GM18858 (cell line): ENCODE results near the gene TVP23A.
"Not testable (repeated sequence)": the region's sequence is repeated elsewhere in the genome, so short reads cannot be mapped to it uniquely, and the experiment has no call there.

ENCODE experiments used
- ATAC-seq: cut with Tn5 transposase; IDR thresholded peaks from one replicate; pipeline ENCODE4 v1.9.1; 2021; ENCODE audit not compliant: unreplicated experiment

The TVP23A gene

DNA sequence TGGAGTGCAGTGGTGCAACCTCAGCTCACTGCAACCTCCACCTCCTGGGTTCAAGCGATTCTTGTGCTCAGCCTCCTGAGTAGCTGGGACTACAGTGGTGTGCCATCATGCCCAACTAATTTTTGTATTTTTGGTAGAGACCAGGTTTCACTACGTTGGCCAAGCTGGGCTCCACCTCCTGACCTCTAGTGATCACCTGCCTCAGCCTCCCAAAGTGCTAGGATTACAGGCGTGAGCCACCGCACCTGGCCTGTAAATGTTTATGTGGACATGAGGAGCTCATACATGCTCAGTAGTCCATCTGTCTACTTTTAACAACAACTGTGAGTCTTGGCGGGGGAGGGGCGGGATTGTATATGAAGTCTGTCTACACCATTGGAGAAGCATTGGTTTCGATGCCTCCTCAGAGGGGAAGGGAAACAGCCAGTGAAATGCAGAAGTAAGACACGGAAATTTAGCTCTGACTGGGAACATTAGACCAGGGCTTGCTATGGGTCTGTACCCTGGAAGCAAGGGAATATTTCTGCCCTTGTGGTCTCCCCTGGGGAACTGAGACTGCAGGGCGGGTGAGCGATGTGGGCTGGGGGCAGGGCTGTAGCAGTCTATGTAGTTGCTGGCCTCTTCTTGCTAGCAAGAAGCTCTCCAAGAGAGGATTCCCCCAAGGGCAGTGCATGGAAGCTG lies 65.6 kb downstream of the TVP23A start:
- no peak for ATAC-seq

DNA sequence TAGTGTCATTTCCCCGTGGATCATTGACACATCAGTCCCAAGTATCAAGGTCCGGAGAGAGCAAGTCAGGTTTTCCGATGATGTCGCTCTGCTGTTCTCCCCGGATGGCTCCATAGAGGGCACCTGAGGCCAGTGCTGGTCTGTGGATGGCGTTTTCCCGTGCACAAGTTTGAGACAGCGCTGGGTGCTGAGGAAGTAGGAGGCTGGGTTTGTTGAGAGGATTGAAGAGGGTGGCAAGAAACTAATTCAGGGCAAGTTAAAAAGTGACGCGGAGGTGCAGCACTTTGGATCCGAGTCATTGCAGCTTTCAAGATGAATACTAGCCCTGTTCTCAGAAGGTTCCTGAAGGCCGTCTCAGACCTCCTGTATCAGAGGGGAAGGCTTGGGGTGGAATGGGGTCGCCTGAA lies 67.3 kb downstream of the TVP23A start:
- ATAC-seq, result no peak

DNA sequence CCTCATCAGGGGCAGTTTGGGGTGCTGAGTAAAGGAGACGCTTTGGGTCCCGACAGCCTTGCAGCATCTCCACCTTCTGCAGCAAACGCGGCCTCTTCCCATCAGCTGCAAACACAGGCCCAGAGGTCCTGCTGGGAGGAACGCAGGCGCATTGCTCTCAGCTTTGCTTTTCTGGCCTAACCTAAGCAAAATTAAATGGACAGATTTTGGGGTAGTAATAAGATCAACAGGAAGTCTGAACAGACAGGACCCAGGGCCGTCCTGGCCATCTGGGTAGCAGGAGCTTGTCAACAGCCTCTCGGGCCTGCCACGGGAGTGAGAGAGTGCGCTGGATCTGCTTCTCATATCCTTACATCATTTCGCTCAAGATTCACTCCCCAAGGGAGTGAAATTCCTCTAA lies 67.8 kb downstream of the TVP23A start:
- no peak for ATAC-seq

DNA sequence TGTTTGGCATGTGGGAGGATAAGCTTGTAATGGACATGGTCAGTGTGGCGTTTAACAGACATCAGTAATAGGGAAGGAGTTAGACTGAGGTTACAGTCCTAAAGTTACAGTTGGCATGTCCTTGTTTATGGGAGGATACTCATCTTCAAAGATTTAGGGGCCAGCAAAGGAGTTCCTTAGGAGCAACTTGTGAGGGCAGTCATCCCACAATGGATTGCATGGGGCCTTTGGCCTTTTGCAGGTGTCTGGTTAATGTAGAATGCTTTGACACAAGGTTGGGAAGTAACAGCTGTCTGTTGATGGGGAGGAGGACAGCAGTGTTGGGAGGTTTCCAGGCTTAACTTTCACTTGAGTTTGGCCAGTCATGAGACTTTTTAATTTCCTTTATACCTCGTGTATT lies 72.8 kb downstream of the TVP23A start:
- no peak for ATAC-seq

DNA sequence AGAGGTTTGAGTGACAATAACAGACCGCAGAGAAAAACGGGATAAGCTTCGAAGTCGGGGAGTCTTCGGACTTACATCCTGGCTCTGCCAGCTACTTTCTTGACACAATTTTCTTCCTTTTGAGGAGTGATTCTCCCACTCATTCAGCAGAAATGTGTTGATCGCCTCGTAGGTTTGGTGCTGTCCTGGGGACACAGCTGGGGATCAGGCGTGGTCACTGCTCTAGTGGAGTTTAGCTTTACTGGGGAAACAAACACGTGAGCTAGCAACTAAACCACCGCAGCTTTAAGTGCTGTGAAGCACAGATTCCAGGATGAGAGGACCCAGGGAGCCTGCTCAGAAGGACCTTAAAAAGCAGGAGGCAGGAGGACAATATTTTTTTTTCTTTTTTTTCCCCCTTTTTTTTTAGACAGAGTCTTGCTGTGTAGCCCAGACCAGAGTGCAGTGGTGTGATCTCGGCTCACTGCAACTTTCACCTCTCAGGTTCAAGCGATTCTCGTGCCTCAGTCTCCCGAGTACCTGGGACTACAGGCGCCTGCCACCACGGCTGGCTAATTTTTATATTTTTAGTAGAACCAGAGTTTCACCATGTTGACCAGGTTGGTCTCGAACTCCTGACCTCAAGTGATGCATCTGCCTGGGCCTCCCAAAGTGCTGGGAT lies 74.1 kb downstream of the TVP23A start:
- ATAC-seq, result no peak

DNA sequence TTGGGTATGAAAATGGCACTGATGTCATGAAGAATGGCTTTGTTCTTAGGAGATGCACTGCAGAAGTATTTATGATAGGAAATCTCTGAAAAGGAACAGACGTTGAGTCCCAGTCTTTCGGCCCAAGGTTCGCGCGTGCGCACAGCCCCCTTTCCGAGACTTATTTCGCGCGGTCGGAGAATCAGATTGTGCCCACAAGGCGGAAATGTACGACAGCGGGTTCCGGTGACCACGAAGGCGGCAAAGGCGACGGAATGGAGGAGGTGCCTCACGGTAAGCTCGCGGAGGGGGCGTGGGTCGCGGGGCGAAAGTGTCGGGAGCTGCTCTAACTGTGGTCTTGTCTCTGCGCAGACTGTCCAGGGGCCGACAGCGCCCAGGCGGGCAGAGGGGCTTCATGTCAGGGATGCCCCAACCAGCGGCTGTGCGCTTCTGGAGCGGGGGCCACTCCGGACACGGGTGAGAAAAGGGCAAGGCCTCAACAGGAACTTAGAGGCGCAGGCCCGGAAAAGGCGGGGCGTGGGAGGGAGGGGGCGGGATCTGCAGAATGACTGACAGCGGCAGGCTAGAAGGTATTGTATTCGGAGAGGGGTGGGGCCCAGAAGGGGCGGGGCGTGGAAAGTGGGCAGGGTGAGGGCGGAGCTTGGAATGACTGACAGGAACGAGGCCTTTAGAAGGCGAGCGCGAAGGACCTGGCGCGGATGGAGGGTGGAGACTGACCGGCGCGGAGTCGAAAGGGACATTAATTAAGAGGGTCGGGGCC lies 74.8 kb downstream of the TVP23A start, which contains the start of gene NUBP1:
Gene NUBP1 (plus strand): TSS at position 233 of the 760 bp plus-strand sequence. CDS start 22 bp downstream, at position 255.
- peak; percentile 56 for ATAC-seq

DNA sequence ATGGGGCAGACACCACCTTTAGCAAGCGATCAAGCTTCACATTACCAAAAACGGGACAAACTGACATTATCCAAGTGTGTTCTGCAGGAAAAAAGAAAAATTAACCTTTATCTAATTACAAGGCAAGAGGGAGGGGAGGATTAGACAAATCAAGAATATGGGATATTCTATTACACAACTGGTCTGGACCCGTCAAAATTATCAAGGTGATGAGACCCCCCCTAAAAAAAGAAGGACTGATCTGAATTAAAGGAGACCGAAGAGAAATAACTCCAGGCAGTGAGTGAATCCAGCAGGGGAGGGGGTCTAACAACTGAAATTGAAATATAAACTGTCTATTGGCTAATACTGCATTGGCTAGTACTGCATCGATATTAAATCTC lies 75.4 kb downstream of the TVP23A start:
- no peak for ATAC-seq

DNA sequence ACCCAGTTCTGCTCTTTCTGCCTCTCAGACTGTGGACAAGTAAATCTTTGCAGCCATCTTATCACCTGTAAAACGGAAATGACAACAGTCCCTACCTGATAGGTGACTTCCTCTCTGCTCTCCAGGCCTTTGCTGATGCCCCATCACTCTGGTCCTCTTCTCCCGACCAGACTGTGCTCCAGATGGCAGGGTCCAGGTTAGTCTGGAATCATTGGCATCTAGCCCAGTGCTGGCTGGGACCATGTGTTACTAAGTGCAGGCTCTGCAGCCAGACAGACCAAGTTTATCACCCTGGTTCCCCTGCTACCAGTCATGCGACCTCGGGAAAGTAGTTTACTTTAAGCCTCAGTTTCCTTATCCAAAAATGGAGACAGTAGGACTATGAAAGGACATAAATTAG lies 76.8 kb downstream of the TVP23A start:
- no peak for ATAC-seq

DNA sequence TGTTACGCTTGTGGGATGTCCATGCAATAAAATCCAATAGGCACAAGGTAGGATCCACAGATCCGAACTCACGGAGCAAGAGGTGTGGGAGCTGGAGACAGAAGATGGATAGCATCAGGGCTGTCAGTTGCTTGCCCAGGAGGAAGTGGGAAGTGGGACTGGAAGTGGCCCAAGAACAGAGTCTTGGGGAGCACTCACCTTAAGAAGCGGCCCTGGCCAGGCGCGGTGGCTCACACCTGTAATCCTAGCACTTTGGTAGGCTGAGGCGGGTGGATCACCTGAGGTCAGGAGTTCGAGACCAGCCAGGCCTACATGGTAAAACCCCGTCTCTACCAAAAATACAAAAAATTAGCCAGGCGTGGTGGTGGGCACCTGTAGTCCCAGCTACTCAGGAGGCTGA lies 77.3 kb downstream of the TVP23A start:
- not testable (repeated sequence) for ATAC-seq

DNA sequence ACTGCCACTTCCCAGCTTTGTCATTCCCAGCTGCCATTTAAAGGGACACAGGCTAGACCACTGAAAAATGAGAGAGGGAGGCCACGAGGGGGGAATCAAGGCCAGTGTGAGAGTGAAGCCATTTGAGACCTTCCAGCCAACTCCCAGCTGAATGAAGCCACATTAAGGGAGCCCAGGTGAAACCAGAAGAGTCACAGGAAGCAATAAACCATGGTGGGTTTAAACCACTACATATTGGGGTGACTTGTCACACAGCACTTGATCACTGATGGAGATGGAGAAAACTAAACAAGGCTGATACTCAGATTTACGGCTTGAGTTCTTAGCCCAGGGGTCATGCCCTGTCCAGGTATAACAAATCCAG lies 77.8 kb downstream of the TVP23A start:
- ATAC-seq, result no peak

DNA sequence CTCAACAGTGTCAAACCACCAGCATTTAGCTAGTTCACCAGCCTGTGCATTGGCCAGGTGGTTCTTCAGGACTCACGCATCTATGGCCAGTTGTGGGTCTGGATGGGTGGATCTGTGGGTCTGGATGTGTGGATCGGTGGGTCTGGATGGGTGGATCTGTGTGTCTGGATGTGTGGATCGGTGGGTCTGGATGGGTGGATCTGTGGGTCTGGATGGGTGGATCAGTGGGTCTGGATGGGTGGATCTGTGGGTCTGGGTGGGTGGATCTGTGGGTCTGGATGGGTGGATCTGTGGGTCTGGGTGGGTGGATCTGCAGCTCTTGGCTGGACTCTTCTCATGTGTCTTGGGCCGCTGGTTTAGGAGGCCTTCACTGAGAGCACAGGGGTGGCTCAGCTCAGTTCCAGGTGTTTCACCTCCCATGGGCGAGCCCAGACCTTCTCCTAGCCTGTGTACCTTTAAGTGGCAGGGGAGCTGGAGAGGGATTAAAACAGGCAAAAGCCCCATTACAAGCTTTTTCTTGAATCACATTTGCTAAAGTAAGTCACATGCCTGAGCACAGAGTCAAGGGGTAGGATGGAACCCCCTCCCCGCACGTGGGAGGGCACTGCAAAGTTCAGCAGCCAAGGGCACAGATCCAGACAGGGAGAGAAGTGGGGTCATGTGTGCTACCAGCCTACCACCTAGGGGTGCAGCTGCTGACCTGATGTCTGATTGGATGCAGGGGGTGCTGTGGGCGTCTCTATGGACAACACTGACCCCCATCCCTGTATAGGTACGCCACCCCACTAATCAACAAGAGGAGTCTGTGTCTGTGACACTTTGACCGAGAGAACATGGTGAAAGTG lies 78.4 kb downstream of the TVP23A start:
- ATAC-seq, result no peak

DNA sequence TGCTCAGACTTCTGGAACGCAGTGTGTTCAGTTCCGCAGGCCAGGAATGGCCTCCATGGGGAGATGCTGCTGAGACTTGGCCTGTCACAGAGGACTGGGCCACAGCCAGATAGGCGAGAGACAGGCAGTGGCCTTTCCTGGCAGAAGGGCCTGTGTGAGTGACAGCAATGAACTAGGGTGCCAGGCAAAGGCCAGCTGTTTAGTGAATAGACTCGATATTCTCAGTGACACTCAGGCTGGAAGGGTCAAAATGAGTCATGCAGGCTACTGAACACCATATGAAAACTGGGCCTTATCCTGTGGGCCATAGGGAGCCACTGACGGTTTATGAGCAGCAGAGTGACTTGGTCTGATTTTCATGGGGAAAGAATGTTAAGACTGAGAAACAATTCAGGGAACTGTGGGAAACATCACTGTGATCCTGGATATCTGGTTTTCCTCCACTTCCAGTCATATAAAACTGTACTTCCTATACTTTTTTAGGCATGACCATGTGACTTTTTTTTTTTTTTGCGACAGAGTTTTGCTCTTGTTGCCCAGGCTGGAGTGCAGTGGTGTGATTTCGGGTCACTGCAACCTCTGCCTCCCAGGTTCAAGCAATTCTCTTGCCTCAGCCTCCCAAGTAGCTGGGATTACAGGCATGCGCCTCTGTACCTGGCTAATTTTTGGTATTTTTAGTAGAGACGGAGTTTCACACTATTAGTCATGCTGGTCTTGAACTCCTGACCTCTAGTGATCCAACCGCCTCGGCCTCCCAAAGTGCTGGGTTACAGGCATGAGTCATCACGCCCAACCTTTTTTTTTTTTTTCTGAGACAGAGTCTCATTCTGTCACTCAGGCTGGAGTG lies 80.1 kb downstream of the TVP23A start:
- ATAC-seq, result peak; percentile 66

DNA sequence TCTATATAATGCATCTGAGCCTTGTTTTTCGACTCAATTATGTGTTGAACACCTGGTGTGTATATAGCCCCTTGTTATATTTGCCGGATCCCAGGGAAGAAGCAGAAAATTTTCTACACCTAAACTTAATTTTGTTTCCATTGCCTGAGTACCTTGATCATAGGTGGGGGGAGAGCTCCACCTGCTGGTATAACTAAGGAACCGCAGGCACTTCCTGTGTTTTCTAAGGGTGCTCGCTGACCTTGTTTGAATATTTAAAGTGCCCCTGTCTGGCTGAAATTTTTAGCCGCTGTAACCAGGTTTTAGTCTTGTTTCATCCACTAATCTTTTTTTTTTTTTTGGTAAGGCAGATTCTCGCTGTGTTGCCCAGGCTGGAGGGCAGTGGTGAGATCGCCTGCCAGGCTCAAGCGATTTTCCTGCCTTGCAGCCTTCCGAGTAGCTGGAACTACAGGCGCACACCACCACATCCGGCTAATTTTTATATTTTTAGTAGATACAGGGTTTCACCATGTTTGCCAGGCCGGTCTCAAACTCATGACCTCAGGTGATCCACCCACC lies 81.4 kb downstream of the TVP23A start:
- ATAC-seq, result no peak

DNA sequence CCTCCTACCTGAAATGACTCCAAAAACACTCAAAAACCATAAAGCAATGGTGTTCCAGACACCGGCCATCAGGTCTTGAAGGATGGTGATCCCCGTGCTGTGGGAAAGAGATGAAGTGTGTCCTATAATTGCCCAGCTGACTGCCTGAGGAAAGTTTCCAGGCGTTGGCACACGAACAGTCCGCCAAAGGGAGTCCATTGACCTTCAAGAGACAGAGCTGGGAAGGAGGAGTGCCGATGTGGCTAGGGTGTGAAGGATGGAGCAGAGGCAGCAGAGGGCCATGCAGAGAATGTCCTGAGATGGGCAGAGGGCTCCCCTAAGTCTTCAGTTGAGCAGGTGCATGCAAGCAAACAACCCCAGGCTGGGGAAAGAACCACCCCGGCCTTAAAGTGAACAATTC lies 86.8 kb downstream of the TVP23A start:
- ATAC-seq, result no peak

DNA sequence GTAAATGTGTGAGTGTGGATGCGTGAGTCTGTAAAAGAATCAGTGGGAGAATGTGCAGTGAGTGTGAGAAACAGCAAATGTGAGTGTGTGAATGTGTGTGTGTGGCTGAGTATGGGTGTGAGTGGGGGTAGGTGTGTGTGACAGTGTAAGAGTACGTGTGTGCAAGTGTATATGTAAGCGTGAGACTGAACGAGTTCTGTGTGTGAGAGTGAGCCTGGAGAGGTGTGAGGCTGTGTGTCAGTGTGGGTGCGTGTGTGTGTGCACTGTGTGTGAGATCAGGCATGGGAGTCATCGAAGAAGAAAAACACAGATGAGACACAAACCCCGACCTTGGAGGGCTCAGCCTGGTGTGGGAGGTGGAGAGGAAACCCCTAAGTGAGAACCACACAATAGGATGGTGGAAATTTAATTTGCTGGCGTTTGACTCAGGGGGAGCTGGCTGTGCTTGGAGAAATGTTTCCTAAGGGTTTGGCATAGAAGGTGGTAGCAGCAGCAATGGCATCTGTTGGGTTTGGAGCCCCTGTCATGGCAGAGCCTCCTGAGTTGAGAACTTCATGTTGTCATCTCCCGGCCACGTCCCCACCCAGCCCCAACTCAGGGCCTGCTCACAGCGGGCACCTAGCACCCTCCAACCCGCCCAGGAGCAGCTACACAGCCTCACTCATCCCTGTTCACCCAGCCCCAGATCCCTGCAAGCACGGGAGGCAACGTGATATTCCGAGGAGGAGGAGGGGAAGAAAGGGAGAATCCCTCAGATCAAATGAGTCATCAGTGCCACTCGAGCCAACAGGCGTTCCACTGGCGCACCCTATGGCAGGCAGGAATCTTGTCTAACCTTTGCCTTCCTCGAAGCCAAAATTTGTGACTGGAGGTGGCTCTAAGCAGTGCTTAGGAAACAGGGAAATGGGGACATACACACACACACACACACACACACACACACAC lies 89.2 kb downstream of the TVP23A start:
- no peak for ATAC-seq

DNA sequence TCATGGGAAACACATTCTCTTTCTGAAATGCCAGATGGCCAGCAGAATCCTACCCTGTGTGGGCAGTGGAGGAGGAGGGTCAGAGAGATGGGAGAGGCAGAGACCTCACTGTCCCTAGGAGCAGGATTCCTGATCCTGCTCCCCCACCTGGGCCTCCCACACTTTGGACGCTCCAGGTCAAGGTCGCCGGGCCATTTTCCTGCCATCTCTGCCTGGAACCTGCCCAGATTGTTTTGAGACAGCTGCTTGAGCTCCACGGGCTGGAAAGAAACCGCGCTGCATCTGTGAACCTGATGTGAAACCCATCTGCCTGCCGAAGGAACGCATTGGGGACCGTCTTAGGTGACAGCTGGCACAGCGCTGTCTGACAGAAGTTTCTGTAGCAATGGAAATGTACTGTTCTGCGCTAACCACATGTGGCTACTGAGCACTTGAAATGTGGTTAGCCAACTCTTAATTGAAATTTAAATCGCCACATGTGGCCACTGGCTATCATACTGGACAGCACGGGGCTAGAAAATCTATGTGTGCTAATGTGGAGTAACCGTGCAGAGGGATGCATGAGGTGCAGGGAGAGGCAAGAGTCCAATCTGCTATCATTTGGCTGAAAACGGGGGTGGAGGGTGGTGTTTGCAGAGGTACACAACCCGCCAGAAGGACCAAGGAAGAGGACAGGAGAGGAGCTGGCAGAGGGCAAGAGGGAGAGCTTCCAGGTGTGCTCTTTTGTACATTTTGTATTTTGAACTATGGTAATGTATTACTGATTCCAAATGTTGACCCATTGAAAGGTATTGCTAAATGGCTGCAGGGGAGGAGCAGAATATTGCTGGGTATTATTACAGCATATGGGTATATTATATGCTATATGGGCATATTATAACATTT lies 90.3 kb downstream of the TVP23A start:
- ATAC-seq, result no peak
